ENCODE data around the gene NOL4L. TPM values are rescaled to one million over a fixed set of nuclear protein-coding genes. Genes with fewer than 3 reads are reported as not detected.

The NOL4L gene
- total and polyA plus RNA-seq, 10 donors = 3.4 to 45.4 (median 28.6) TPM

- Histone ChIP-seq H3K27me3 (replicated peaks in 1 of 7) (no peaks in the 10 kb centered on the region), H3K36me3 (no peaks in the 10 kb centered on the region), H3K27ac (no peak overlapping the region), H3K4me3 (no peak overlapping the region), H3K9me3 (no peaks in the 10 kb centered on the region), H3K4me1 (peaks cover 13 to 96% (median 53%) of the 10 kb centered on the region in 6 donors)
- DNase-seq = no peak
- intact Hi-C loops (cut with DNase I; ENCODE audit: low total_unique reads) = no loop called here
- TF ChIP-seq CTCF (IDR thresholded peaks at IDR 0.05 in 8 of 11, conservative IDR thresholded peaks at IDR 0.05 in 3 of 11) (no peak), POLR2AphosphoS5 (IDR thresholded peaks at IDR 0.05) (peak in 1 of 3 donors; percentile 15)
- 90 to 98% (median 93%) methylated on average over 10 to 12 of the region's 12 CpGs for whole genome bisulfite sequencing, 5 donors
Observed at GRCh38 chr20:32576560-32576959, 8.6 kb downstream of the NOL4L start.

GRCh38 chr20:32575805-32576204, 9.3 kb downstream of the NOL4L start:
- Histone ChIP-seq H3K4me3 (no peak overlapping the region), H3K36me3 (no peaks in the 10 kb centered on the region), H3K9me3 (no peaks in the 10 kb centered on the region), H3K4me1 (peaks cover 6 to 93% (median 50%) of the 10 kb centered on the region in 6 donors), H3K27ac (peak overlapping the region in 1 of 8 donors; percentile 55), H3K27me3 (replicated peaks in 1 of 7) (no peaks in the 10 kb centered on the region)
- TF ChIP-seq POLR2AphosphoS5 (IDR thresholded peaks at IDR 0.05) (no peak), CTCF (IDR thresholded peaks at IDR 0.05 in 8 of 11, conservative IDR thresholded peaks at IDR 0.05 in 3 of 11) (no peak)
- WGBS, 5 donors = 90 to 93% (median 92%) methylated on average over 5 of the region's 5 CpGs
- no peak for DNase-seq
- intact Hi-C loops (cut with DNase I; ENCODE audit: low total_unique reads) = no loop called here

DNA sequence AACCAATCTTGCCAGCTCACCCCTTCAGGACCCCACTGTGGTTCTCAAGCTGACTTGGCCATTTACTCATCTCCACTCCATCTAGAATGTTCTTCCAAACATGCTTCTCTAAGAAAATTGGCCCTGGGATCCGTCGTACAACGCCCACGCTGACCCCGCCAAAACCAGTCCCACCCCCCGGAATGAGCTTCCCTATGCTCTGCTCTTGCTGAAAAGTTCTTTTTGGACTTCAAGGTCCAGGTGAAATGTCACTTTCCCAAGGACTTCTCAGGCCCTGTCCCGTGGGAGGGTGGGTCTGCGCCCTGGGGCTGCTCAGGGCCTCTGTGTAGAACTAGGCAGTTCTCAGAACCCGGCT, 9.9 kb downstream of the NOL4L start:
- no peak for DNase-seq
- TF ChIP-seq POLR2A (IDR thresholded peaks at IDR 0.05) (no peak), CTCF (IDR thresholded peaks at IDR 0.05 in 8 of 11, conservative IDR thresholded peaks at IDR 0.05 in 3 of 11) (no peak), POLR2AphosphoS5 (IDR thresholded peaks at IDR 0.05) (no peak)
- WGBS, 5 donors = 75 to 94% (median 84%) methylated on average over 9 of the region's 9 CpGs
- Histone ChIP-seq H3K9me3 (no peaks in the 10 kb centered on the region), H3K27me3 (replicated peaks in 1 of 7) (no peaks in the 10 kb centered on the region), H3K36me3 (no peaks in the 10 kb centered on the region), H3K4me3 (no peak overlapping the region), H3K27ac (peak overlapping the region in 4 of 8 donors; percentile 46 to 63 (median 58)), H3K4me1 (peaks cover 8 to 93% (median 52%) of the 10 kb centered on the region in 6 donors)
- intact Hi-C loops (cut with DNase I; ENCODE audit: low total_unique reads) = no loop called here

DNA sequence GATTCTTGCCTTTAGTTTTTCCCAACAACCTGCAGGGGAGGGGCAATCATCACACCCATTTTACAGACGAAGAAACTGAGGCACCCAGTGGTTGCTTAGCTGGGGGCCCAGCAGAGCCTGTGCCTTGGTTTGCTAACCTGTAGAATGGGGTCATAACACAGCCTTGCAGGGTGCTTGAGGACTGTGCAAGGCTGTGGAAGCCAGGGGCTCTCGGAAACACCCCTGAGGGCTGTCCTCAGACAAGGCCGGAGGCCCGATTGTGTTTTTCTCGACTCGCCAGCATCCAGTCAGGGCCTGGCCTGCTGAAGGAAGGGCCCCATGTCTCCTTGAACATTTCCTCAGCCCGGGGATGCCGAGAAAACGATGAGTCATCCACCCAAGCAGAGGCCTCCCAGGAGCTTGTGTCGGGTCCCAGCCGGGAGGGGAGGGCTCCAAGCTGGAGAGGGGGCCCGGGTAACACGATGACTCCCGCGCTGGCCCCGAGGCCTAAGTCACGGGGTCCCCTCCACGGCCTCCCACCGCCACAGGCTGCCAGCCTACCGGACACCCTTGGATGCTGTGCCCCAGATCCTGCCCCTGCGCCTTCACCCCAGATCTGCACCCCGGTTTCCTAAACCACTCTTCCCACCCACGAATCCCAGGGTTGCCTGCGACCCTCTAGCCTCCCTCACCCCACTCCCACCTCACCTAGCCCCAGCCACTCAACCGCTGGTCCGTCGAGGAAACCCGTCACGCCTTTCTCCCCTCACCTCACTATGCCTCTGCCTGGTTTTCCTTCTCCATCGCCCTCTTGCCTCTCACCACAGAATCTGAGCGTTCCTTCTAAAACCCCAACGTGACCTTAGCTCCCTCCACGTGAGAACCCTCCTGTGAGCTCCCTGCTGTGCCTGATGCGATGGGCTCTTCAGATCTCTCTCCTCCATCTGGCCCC, 10.6 kb downstream of the NOL4L start:
- WGBS, 5 donors = 30 to 52% (median 32%) methylated on average over 22 to 34 of the region's 34 CpGs
- H3K4me3 ChIP-seq = no peak overlapping the region
- no peaks in the 10 kb centered on the region for H3K9me3 ChIP-seq
- H3K27me3 ChIP-seq (replicated peaks in 1 of 7) = no peaks in the 10 kb centered on the region
- peak overlapping the region in 7 of 8 donors; percentile 20 to 63 (median 55) for H3K27ac ChIP-seq
- H3K4me1 ChIP-seq = peaks cover 14 to 93% (median 55%) of the 10 kb centered on the region in 6 donors
- no peak for TF ChIP-seq POLR2A (IDR thresholded peaks at IDR 0.05)
- TF ChIP-seq CTCF (IDR thresholded peaks at IDR 0.05 in 8 of 11, conservative IDR thresholded peaks at IDR 0.05 in 3 of 11) = no peak
- peak in 2 of 3 donors; percentile 34 to 60 for TF ChIP-seq POLR2AphosphoS5 (IDR thresholded peaks at IDR 0.05)
- no peak for DNase-seq
- H3K36me3 ChIP-seq = no peaks in the 10 kb centered on the region
- intact Hi-C loops (cut with DNase I; ENCODE audit: low total_unique reads) = no loop called here
